ENCODE measurements around the gene NINL. TPM values are rescaled to one million over a fixed set of nuclear protein-coding genes. Genes with fewer than 3 reads are reported as not detected.
"Not testable (repeated sequence)": the region's sequence is repeated elsewhere in the genome, so short reads cannot be mapped to it uniquely, and the experiment has no call there.

The NINL gene
- polyA plus RNA-seq (ENCODE audit: insufficient read length): 13.8 TPM

DNA sequence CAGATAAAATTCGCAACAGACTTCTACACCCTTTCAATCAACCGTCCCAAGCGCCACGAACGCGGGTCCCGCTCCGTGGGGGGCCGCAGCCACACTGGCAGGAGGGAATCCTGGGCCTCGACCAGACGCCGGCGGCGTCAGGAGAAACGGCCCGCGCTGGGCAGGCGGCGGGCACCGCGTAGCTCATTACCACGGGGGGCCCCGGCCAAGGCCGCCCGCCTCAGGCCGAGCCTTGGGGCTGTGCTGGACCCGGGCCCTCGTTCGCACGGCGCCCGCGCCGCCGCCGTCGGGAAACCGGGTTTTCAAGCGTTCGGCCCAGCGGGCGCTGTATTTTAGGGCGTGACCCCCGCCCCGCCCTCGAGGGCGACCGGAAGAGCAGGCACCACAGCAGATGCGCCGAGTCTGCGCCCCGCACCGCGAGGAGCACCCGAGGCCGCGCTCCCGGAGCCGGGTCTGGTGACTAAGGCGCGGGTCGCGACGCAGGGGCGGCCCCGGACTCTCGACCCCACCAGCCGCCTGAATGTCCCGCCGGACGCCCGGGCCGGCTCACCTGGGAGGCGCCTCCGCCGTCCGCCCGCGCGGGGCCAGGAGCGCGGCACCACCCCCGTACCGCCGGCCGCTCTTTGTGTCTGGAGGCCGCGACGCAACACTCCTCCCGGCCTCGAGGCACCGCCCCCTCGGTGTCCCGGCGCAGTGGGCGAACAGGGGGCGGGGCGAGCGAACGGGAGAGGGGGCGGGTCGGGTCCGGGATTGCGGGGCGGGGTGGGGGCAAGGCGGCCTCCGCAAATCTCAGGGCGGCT, at the start of gene NINL:
Gene NINL (minus strand): TSS at position 627 of the 800 bp plus-strand sequence. CDS start 58,944 bp downstream, outside the sequence.
- DNase-seq (ENCODE audit: low read depth): no peak

GRCh38 chr20:25632940-25633790, 47.8 kb upstream of the NINL start:
- DNase-seq (ENCODE audit: low read depth): no peak

- DNase-seq (ENCODE audit: low read depth): not testable (repeated sequence)
Observed at GRCh38 chr20:25630615-25631014, 45.3 kb upstream of the NINL start.

GRCh38 chr20:25629816-25630499, 44.6 kb upstream of the NINL start:
- no peak for DNase-seq (ENCODE audit: low read depth)

- no peak for DNase-seq (ENCODE audit: low read depth)
Observed at GRCh38 chr20:25626779-25627178, 41.4 kb upstream of the NINL start.

DNA sequence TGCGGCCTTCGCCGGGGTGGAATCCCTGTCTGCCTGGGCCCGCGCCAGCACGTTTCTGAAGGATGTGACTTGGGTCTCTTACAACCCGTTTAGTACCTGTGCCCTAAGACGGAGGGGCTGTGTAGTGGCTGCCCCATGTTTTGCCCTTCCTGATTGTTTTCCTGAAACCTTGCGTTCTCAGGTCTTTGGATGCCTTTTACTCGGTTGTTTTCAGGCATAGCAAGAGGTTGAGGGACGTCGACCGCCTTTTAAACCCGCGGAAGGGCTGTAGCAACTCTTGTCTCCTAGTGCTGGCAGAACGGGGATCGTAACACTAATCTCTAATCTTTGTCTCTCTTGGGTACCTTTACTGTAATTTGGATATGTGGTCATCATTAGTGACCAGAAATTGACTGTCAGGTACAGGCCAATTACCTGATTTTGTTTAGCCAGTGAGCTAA, 39.2 kb upstream of the NINL start:
- DNase-seq (ENCODE audit: low read depth): no peak

- DNase-seq (ENCODE audit: low read depth): peak; percentile 94
Observed at GRCh38 chr20:25623736-25624499, 38.6 kb upstream of the NINL start, which contains the start of gene NANP. Gene NANP (minus strand): TSS chr20:25624014. CDS start chr20:25623948, 66 bp downstream.

- DNase-seq (ENCODE audit: low read depth): no peak
Observed at GRCh38 chr20:25623225-25623735, 37.9 kb upstream of the NINL start.

DNA sequence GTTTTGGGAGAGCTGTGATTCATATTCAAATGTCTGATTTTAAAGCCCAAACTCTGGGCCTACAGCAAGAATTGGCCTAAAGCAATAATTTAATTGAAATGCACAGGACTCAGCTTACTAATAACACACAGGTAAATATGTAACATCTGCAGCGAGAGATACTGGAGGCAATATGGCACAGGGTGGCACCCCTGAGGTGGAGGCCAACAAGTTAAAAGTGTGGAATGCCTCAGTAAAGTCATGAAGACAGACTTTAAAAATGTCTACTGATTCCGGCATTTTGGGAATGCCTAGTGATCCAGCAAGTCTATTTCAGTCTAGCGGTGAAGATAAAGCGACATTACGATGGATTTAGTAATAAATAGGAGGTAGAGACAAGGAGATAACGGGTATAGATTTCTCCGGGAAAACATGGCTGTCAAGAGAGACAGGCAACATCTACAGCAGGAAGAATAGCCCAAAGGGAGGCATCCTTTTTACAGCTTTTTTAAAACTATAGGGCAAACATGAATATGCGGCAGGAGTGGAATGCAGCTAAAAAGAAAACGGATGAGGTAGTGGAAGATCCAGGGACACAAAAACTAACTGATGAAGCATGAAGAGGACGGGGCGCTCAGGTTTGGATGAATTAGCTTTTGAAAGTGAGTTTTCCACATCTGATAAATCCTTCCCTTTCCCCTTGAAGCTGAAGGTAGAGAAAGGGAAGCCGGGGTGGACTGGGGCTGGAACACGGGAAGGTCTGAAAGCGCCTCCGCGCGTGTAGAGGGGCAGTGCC, 37.3 kb upstream of the NINL start:
- no peak for DNase-seq (ENCODE audit: low read depth)

DNA sequence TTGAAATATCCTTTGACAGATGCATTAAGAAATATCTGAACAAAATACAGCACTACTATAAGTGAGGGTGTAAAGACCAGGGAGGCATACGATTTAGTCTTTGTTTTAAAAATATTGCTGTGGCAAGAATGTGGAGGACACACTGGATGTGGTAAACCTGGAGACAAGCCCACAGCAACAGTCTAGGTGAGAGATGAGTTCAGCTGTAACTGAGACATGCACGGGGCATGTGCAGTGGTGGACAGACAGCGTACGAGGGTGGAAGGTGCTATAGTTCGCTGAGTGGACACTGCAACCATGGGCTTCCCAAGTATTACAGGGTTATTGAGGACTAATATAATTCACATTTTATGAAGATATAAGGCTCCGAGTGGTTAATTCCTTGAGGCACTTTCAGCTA, 36.7 kb upstream of the NINL start:
- no peak for DNase-seq (ENCODE audit: low read depth)

- DNase-seq (ENCODE audit: low read depth): no peak
Observed at GRCh38 chr20:25619514-25619913, 34.2 kb upstream of the NINL start.

- DNase-seq (ENCODE audit: low read depth): no peak
Observed at GRCh38 chr20:25608774-25609173, 23.4 kb upstream of the NINL start.

- no peak for DNase-seq (ENCODE audit: low read depth)
Observed at GRCh38 chr20:25606094-25606695, 20.9 kb upstream of the NINL start.

- no peak for DNase-seq (ENCODE audit: low read depth)
Observed at GRCh38 chr20:25605148-25605547, 19.8 kb upstream of the NINL start.

DNA sequence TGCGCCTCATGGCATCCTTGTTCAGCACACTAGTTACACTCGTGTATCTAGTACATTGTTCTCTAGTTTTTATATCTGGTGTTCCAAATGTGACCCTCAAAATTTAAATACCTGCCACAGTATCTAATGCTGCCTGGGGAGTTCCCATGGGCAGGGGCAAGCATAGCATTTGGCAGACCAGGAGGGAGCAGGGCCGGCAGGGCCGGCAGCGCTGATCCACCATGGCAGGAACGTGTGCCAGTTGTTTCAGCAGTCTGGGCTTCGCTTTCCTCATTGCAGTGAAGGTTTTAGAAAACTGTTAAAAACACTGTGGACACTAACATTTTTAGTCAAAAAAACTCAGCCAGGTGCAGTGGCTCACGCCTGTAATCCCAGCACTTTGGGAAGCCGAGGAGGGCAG, 19.3 kb upstream of the NINL start:
- DNase-seq (ENCODE audit: low read depth): no peak

DNA sequence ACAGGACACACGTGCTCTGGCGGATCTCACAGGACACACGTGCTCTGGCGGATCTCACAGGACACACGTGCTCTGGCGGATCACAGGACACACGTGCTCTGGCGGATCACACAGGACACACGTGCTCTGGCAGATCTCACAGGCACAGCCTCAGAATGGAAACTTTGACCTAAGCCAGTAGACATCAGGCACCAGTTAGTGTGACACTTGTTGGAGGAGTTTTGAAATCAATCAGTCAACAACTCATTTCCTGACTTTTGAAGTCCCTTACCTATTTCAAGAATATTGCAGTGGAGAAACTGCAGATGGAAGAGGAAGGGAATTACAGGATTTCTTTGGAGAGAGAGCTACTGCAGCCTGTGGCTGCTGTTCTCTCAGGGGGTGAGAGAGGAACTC, 17.6 kb upstream of the NINL start:
- not testable (repeated sequence) for DNase-seq (ENCODE audit: low read depth)

DNA sequence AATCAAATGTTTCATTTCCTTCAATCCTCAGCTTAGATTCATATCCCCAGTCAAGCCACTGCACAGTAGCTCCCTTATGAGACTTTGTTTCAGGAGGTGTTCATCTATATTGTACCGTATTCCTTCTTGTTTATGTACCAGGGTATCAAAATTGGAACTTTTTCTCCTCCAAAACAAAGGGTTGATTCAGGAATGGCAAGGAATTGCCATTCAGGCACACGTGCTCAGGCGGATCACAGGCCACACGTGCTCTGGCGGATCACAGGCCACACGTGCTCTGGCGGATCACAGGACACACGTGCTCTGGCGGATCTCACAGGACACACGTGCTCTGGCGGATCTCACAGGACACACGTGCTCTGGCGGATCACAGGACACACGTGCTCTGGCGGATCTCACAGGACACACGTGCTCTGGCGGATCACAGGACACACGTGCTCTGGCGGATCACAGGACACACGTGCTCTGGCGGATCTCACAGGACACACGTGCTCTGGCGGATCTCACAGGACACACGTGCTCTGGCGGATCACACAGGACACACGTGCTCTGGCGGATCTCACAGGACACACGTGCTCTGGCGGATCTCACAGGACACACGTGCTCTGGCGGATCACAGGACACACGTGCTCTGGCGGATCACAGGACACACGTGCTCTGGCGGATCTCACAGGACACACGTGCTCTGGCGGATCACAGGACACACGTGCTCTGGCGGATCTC, 17.0 kb upstream of the NINL start:
- DNase-seq (ENCODE audit: low read depth): not testable (repeated sequence)

GRCh38 chr20:25601659-25602058, 16.3 kb upstream of the NINL start:
- DNase-seq (ENCODE audit: low read depth): no peak

- no peak for DNase-seq (ENCODE audit: low read depth)
Observed at GRCh38 chr20:25600632-25601031, 15.3 kb upstream of the NINL start.

All from forelimb muscle (tissue), 1 donor.